ENCODE data around the gene PPTC7. TPM values are rescaled to one million over a fixed set of nuclear protein-coding genes. Genes with fewer than 3 reads are reported as not detected.
"Not testable (repeated sequence)": the region's sequence is repeated elsewhere in the genome, so short reads cannot be mapped to it uniquely, and the experiment has no call there.

Gene PPTC7
- total RNA-seq, 2 experiments from 2014 or later, result 24.4 to 26.8 TPM

GRCh38 chr12:110602085-110602814 lies 19.1 kb upstream of the PPTC7 start:
- not testable (repeated sequence) for H3K36me3 Mint-ChIP-seq (ENCODE audit: low read depth); H3K9me3 Mint-ChIP-seq (ENCODE audit: insufficient read depth); H3K4me3 Mint-ChIP-seq; H3K27ac Mint-ChIP-seq; H3K27me3 Mint-ChIP-seq (ENCODE audit: low read depth)
- ChIA-PET POLR2A (interaction anchor here (1.1 to 4.5 kb wide), 5 partner anchors 12 to 152 kb away, joined by 4 to 41 read pairs (median 6); partner anchors contain the start of genes ARPC3, FAM216A, GPN3 and TCTN1), CTCF (interaction anchor here (0.6 to 11.3 kb wide), 59 partner anchors 10 to 501 kb away, joined by 3 to 266 read pairs (median 5); partner anchors contain the start of genes ARPC3, FAM216A, GPN3 and RAD9B)
- peak; percentile 73 for DNase-seq
- peaks cover 16% of the 10 kb centered on the region for H3K4me1 Mint-ChIP-seq (ENCODE audit: low read depth)
- ATAC-seq, result peak; percentile 86

GRCh38 chr12:110600254-110600653 lies 17.1 kb upstream of the PPTC7 start:
- H3K4me1 Mint-ChIP-seq (ENCODE audit: low read depth), result peaks cover 12% of the 10 kb centered on the region
- no peaks in the 10 kb centered on the region for H3K27me3 Mint-ChIP-seq (ENCODE audit: low read depth)
- H3K4me3 Mint-ChIP-seq, result no peak overlapping the region
- ChIA-PET CTCF (interaction anchor here (0.6 to 11.3 kb wide), 34 partner anchors 8 to 287 kb away, joined by 3 to 266 read pairs (median 6); partner anchors contain the start of genes ARPC3, FAM216A, GPN3 and RAD9B), POLR2A (interaction anchor here (0.6 to 4.5 kb wide), 4 partner anchors 12 to 150 kb away, joined by 3 to 41 read pairs (median 3); partner anchors contain the start of genes ARPC3 and GPN3)
- no peak for ATAC-seq
- H3K9me3 Mint-ChIP-seq (ENCODE audit: insufficient read depth), result no peaks in the 10 kb centered on the region
- no peak overlapping the region for H3K27ac Mint-ChIP-seq
- DNase-seq, result no peak
- H3K36me3 Mint-ChIP-seq (ENCODE audit: low read depth), result no peaks in the 10 kb centered on the region

GRCh38 chr12:110599334-110599733 lies 16.2 kb upstream of the PPTC7 start:
- H3K27me3 Mint-ChIP-seq (ENCODE audit: low read depth), result no peaks in the 10 kb centered on the region
- ChIA-PET CTCF (interaction anchor here (1.1 to 11.3 kb wide), 15 partner anchors 14 to 168 kb away, joined by 3 to 266 read pairs (median 21); partner anchors contain the start of genes ARPC3, FAM216A, RAD9B and TCTN1), POLR2A (interaction anchor here (0.9 to 1.0 kb wide), 2 partner anchors 9 to 12 kb away, joined by 3 read pairs; no protein-coding TSS in a partner anchor)
- H3K9me3 Mint-ChIP-seq (ENCODE audit: insufficient read depth), result no peaks in the 10 kb centered on the region
- no peak overlapping the region for H3K4me3 Mint-ChIP-seq
- no peaks in the 10 kb centered on the region for H3K36me3 Mint-ChIP-seq (ENCODE audit: low read depth)
- no peak for DNase-seq
- H3K27ac Mint-ChIP-seq, result no peak overlapping the region
- H3K4me1 Mint-ChIP-seq (ENCODE audit: low read depth), result peaks cover 12% of the 10 kb centered on the region
- ATAC-seq, result no peak

- ATAC-seq (no peak), DNase-seq (no peak)
- no peaks in the 10 kb centered on the region for H3K36me3 Mint-ChIP-seq (ENCODE audit: low read depth)
- H3K9me3 Mint-ChIP-seq (ENCODE audit: insufficient read depth), result no peaks in the 10 kb centered on the region
- no peaks in the 10 kb centered on the region for H3K27me3 Mint-ChIP-seq (ENCODE audit: low read depth)
- CTCF ChIA-PET, result interaction anchor here (0.7 to 11.3 kb wide), 5 partner anchors 12 to 148 kb away, joined by 4 to 266 read pairs (median 47); partner anchors contain the start of genes ARPC3, FAM216A, RAD9B and VPS29
- peaks cover 12% of the 10 kb centered on the region for H3K4me1 Mint-ChIP-seq (ENCODE audit: low read depth)
- no peak overlapping the region for H3K27ac Mint-ChIP-seq
- H3K4me3 Mint-ChIP-seq, result no peak overlapping the region
- POLR2A ChIA-PET, result interaction anchor here (1.2 kb wide), 1 partner anchor 148 kb away, joined by 6 read pairs; the partner anchor contains the start of gene ARPC3
Observed at GRCh38 chr12:110597885-110598284, 14.8 kb upstream of the PPTC7 start.

- H3K27me3 Mint-ChIP-seq (ENCODE audit: low read depth); H3K4me3 Mint-ChIP-seq; ATAC-seq; H3K9me3 Mint-ChIP-seq (ENCODE audit: insufficient read depth); POLR2A ChIA-PET; DNase-seq; H3K36me3 Mint-ChIP-seq (ENCODE audit: low read depth); H3K27ac Mint-ChIP-seq: not testable (repeated sequence)
- CTCF ChIA-PET, result interaction anchor here (1.4 to 4.8 kb wide), 4 partner anchors 9 to 143 kb away, joined by 3 to 37 read pairs (median 5); partner anchors contain the start of genes ARPC3, FAM216A and GPN3
- peaks cover 15% of the 10 kb centered on the region for H3K4me1 Mint-ChIP-seq (ENCODE audit: low read depth)
Observed at GRCh38 chr12:110592919-110593318, 9.8 kb upstream of the PPTC7 start.

- ATAC-seq, result no peak
- H3K4me1 Mint-ChIP-seq (ENCODE audit: low read depth), result peaks cover 15% of the 10 kb centered on the region
- POLR2A ChIA-PET, result interaction anchor here (1.8 kb wide), 1 partner anchor 142 kb away, joined by 7 read pairs; the partner anchor contains the start of gene ARPC3
- DNase-seq, result no peak
- no peak overlapping the region for H3K4me3 Mint-ChIP-seq
- H3K27me3 Mint-ChIP-seq (ENCODE audit: low read depth), result no peaks in the 10 kb centered on the region
- H3K27ac Mint-ChIP-seq, result no peak overlapping the region
- H3K9me3 Mint-ChIP-seq (ENCODE audit: insufficient read depth), result no peaks in the 10 kb centered on the region
- no peaks in the 10 kb centered on the region for H3K36me3 Mint-ChIP-seq (ENCODE audit: low read depth)
- CTCF ChIA-PET, result interaction anchor here (0.8 to 4.8 kb wide), 4 partner anchors 9 to 142 kb away, joined by 3 to 37 read pairs (median 18); partner anchors contain the start of gene ARPC3
Observed at GRCh38 chr12:110592078-110592477, 9.0 kb upstream of the PPTC7 start.

- H3K27me3 Mint-ChIP-seq (ENCODE audit: low read depth), result no peaks in the 10 kb centered on the region
Observed at GRCh38 chr12:110591451-110592051, 8.4 kb upstream of the PPTC7 start.

GRCh38 chr12:110590806-110591326 lies 7.7 kb upstream of the PPTC7 start:
- ChIA-PET POLR2A (interaction anchor here (0.6 to 1.8 kb wide), 4 partner anchors 8 to 141 kb away, joined by 3 to 7 read pairs (median 3); partner anchors contain the start of gene ARPC3), CTCF (interaction anchor here (1.0 to 4.8 kb wide), 4 partner anchors 11 to 141 kb away, joined by 3 to 37 read pairs (median 18); partner anchors contain the start of gene ARPC3)
- H3K36me3 Mint-ChIP-seq (ENCODE audit: low read depth), result no peaks in the 10 kb centered on the region
- ATAC-seq (peak; percentile 77), DNase-seq (no peak)
- no peaks in the 10 kb centered on the region for H3K27me3 Mint-ChIP-seq (ENCODE audit: low read depth)
- no peaks in the 10 kb centered on the region for H3K9me3 Mint-ChIP-seq (ENCODE audit: insufficient read depth)
- peaks cover 17% of the 10 kb centered on the region for H3K4me1 Mint-ChIP-seq (ENCODE audit: low read depth)
- H3K4me3 Mint-ChIP-seq, result no peak overlapping the region
- peak overlapping the region; percentile 15 for H3K27ac Mint-ChIP-seq

More at GRCh38 chr12:110591451-110592051, 8.4 kb upstream of the PPTC7 start:
- H3K27ac Mint-ChIP-seq, result no peak overlapping the region
- peaks cover 15% of the 10 kb centered on the region for H3K4me1 Mint-ChIP-seq (ENCODE audit: low read depth)
- H3K4me3 Mint-ChIP-seq, result no peak overlapping the region
- H3K36me3 Mint-ChIP-seq (ENCODE audit: low read depth), result no peaks in the 10 kb centered on the region
- no peak for ATAC-seq
- DNase-seq, result no peak
- POLR2A ChIA-PET, result interaction anchor here (0.6 to 1.8 kb wide), 3 partner anchors 29 to 141 kb away, joined by 3 to 7 read pairs (median 3); partner anchors contain the start of gene ARPC3
- no peaks in the 10 kb centered on the region for H3K9me3 Mint-ChIP-seq (ENCODE audit: insufficient read depth)
- CTCF ChIA-PET, result interaction anchor here (0.5 to 4.8 kb wide), 6 partner anchors 10 to 141 kb away, joined by 3 to 37 read pairs (median 8); partner anchors contain the start of gene ARPC3

- Mint-ChIP-seq H3K4me3 (no peak overlapping the region), H3K9me3 (ENCODE audit: insufficient read depth) (no peaks in the 10 kb centered on the region), H3K4me1 (ENCODE audit: low read depth) (peaks cover 25% of the 10 kb centered on the region), H3K27ac (no peak overlapping the region), H3K27me3 (ENCODE audit: low read depth) (no peaks in the 10 kb centered on the region), H3K36me3 (ENCODE audit: low read depth) (no peaks in the 10 kb centered on the region)
- ChIA-PET CTCF (interaction anchor here (2.7 to 4.8 kb wide), 3 partner anchors 11 to 140 kb away, joined by 13 to 37 read pairs (median 24); partner anchors contain the start of gene ARPC3), POLR2A (interaction anchor here (1.4 kb wide), 1 partner anchor 9 kb away, joined by 3 read pairs; no protein-coding TSS in a partner anchor)
- no peak for ATAC-seq
- no peak for DNase-seq
Observed at GRCh38 chr12:110590059-110590458, 6.9 kb upstream of the PPTC7 start.

GRCh38 chr12:110587102-110587501 lies 4.0 kb upstream of the PPTC7 start:
- H3K27me3 Mint-ChIP-seq (ENCODE audit: low read depth); DNase-seq; H3K27ac Mint-ChIP-seq; ATAC-seq; H3K36me3 Mint-ChIP-seq (ENCODE audit: low read depth); H3K9me3 Mint-ChIP-seq (ENCODE audit: insufficient read depth); H3K4me3 Mint-ChIP-seq; POLR2A ChIA-PET: not testable (repeated sequence)
- CTCF ChIA-PET, result interaction anchor here (1.0 to 4.4 kb wide), 3 partner anchors 14 to 118 kb away, joined by 4 to 47 read pairs (median 22); partner anchors contain the start of gene FAM216A
- peaks cover 44% of the 10 kb centered on the region for H3K4me1 Mint-ChIP-seq (ENCODE audit: low read depth)

Data from activated CD8-positive, alpha-beta T cell treated with anti-CD3 and anti-CD28 coated beads, Interleukin-2, amount 10 ng/mL, durations not matched to agents 7 days and 5 days (primary cell).